GM23248 (cell line): Measurements from ENCODE around the gene EYA4.

Experiments
- EZH2 ChIP-seq: fragments of 200-600 bp; sonication (generic); IDR thresholded peaks from 2 replicates; pipeline ENCODE4 v1.6.1; 2018; ENCODE audit warnings: antibody characterized with exemption, mild to moderate bottlenecking; ENCODE audit not compliant: insufficient read depth, poor library complexity, severe bottlenecking
- EZH2phosphoT487 ChIP-seq: fragments of 200-600 bp; sonication (generic); IDR thresholded peaks from 2 replicates; pipeline ENCODE4 v1.6.1; 2018; ENCODE audit warnings: antibody characterized with exemption, moderate library complexity, mild to moderate bottlenecking, low read depth; ENCODE audit not compliant: insufficient read depth

GRCh38 chr6:133567636-133568035 lies 326.5 kb downstream of the EYA4 start:
- no peak for TF ChIP-seq EZH2
- no peak for TF ChIP-seq EZH2phosphoT487
